HG03066 (cell line): ENCODE measurements around the gene ZNF80.
"Not testable (repeated sequence)": the region's sequence is repeated elsewhere in the genome, so short reads cannot be mapped to it uniquely, and the experiment has no call there.

ENCODE experiments used
- ATAC-seq: cut with Tn5 transposase; IDR thresholded peaks from one replicate; pipeline ENCODE4 v1.9.1; 2021; ENCODE audit warnings: low read depth; ENCODE audit not compliant: unreplicated experiment

The ZNF80 gene

GRCh38 chr3:114237478-114237877, at the start of gene ZNF80:
Gene ZNF80 (minus strand): TSS chr3:114237578. CDS start chr3:114237074, 504 bp downstream.
- not testable (repeated sequence) for ATAC-seq

GRCh38 chr3:114286266-114286665, 48.9 kb upstream of the ZNF80 start:
- no peak for ATAC-seq

DNA sequence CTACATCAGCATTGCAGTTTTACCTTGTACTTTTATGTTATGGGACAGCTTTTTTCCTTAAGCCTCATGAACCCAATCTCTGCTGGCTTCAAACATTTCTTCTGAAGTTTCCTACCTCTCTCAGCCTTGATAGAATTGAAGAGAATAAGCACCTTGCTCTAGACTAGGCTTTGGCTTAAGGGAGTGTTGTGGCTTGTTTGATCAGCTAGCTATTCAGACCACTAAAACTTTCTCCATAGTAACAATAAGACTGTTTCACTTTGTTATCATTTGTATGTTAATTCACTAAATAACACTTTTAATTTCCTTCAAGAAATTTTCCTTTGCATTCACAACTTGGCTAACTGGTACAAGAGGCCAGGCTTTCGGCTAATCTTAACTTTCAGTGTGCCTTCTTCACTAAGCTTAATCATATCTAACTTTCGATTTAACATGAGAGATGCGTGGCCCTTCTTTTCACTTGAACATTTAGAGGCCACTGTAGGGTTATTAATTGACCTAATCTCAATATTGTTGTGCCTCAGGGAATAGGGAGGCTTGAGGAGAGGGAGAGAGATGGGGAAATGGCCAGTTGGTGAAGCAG, 48.4 kb upstream of the ZNF80 start:
- ATAC-seq, result no peak

DNA sequence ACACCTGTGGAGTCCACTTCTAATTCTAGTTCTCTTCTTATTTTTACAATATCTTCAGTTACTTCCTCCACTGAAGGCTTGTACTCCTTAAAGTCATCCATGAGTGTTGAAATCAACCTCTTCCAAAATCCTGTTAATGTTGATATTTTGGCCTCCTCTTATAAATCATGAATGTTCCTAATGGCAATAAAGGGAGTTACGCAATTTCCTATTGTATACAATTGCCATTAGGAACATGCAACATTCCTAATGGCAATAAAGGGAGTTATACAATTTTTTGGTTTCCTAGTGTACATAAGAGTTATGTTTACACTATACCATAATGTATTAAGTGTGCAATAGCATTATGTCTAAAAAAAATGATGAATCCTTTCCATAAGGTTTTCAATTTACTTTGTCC, 47.3 kb upstream of the ZNF80 start:
- no peak for ATAC-seq

GRCh38 chr3:114276856-114277255, 39.5 kb upstream of the ZNF80 start:
- not testable (repeated sequence) for ATAC-seq

DNA sequence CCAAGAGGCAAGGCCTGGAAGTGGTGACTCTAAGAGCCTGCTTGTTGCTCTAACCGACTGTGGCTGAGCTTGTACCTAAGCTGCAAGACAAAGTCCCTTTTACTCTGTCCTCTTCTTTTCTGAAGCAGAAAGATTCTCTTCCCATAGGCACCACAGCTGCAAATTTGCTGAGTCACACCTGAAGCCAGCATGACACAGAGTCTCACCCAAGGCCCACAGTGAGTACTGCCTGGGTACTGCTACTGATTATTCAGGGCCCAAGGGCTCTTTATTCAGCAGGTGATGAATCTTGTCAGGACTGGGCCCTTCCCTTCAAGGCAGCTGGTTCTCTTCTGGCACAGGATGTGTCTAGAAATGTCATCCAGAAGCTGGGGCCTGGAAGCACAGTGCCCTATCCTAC, 37.6 kb upstream of the ZNF80 start:
- no peak for ATAC-seq

GRCh38 chr3:114272271-114272670, 34.9 kb upstream of the ZNF80 start:
- no peak for ATAC-seq

GRCh38 chr3:114270019-114270418, 32.6 kb upstream of the ZNF80 start:
- ATAC-seq, result no peak

DNA sequence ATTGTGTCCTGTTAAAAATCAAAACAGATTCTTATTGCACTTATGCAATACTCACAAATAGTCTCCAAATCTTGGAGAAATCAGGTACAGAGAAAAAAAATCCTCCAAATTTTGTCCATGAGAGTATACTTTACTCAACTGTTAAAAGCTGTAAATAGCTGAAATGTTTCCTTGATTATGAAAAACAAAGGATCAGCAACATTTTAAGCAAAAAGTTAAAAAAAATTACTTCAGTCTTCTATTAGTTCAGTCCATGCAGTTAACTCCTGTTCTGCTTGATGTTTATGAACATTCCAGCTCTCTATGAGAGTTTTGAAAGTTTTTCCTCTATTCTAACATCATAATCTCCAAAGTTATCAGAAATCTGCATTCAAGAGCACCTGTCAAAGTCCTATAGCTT, 22.8 kb upstream of the ZNF80 start:
- no peak for ATAC-seq

DNA sequence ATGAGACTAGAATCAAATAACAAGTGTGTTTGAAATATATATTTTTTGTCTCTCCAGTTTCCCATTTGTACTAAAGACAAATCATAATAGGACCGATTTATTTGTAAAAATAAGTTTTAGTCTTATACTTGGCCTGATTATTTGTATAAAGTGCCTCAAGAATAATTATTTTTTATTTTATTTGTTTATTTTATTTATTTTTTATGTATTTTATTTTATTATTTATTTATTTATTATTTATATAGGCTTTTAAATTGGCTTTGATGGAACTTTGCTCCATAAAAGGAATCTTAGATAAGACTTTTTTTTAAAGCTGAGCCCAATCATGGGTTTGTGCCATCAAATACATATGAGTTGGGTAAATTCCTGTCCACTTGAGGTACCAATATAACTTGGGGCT, 22.2 kb upstream of the ZNF80 start:
- no peak for ATAC-seq

GRCh38 chr3:114253505-114253904, 16.1 kb upstream of the ZNF80 start:
- ATAC-seq, result no peak

GRCh38 chr3:114252954-114253353, 15.6 kb upstream of the ZNF80 start:
- no peak for ATAC-seq

DNA sequence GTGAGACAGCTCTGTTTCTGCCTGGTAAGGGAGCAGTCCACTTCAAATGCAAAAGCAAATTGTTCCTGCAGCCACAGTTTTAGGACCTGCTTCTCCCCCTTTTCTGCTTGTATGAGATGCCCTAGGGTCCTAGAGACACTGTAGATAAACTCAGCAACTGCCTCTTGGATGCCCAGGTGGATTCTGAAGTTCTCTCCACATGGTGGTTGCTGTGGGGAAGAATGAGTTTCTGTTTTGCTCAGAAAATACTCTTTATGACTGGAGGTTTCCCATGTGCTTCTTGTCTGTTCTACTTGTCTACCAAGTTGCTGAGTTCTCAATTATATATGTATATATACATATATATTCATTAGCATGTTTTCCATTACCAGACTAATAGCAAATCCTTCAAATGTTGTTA, 5.6 kb upstream of the ZNF80 start:
- peak; percentile 90 for ATAC-seq

DNA sequence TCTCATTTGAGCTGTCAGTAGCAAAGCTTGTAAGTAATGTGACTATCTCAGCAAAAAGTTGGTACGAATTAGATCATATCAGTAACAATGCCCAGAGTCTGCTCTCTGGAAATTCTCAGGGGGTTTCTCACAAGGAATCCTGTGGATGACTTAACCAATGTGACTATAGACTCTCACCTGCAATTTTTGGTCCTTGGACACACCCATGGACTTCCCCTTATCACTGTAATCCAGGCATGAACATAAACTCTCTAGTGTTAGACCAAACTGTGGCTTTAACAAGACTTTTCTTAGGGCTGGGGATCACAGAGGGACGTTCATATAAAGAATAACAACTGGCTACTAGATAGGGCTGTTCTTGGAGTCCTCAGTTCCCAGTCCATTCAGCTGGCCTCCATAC, 3.9 kb upstream of the ZNF80 start:
- no peak for ATAC-seq

GRCh38 chr3:114238146-114238785, 888 bp upstream of the ZNF80 start:
- not testable (repeated sequence) for ATAC-seq

DNA sequence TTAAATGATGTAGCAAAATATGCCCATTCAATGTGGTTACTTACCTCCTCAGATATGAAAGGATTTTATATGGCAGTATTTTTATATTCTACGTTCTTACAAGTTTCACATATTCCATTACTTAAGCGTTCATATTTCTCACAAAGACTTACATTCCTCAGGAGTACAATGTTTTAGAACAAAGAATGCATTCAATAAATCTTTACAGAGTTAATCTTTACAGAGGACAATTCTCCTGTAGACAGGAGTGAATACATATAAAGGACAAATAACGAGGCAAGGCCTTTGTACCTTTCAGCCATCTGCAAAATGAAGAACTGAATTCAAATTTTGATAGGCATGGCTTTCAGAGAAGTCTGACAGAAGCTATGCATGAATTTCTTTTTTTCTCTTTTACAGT, 1.9 kb downstream of the ZNF80 start:
- ATAC-seq, result no peak

DNA sequence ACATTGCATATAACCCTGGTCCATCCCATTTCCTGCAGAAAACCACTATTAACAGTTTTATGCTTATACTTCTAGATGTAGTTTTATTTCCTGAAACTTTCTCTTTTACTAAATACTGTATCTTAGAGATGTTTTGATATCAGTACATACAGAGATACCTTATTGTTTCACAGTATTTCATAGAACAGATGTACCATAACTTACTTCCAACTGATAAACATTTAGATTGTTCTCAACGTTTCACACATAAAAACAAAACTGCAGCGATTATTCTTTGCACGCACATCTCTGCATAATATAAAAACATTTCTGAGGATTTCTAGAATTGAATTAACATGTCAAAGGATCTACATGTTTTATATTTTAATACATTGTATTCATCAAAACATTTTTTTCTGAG, 2.6 kb downstream of the ZNF80 start:
- no peak for ATAC-seq

GRCh38 chr3:114231616-114232015, 5.8 kb downstream of the ZNF80 start:
- no peak for ATAC-seq

DNA sequence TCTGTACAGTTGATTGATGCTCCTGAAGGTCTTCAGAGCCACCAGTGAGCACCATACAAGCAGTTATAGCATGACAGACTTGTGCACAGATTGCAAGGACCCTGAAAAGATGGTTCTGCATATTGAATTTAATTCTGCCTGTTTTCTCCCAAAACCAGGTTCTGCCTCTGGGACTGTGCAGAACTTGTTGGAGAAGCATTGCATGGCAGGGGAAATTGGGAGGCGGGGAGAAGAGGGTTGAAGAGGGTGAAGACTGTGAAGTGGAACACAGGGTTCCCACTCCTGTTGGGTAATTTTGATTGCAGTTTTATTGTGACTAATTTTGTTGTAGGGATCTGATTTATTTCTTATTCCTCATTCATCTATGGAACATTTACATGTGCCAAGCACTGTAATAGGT, 10.3 kb downstream of the ZNF80 start:
- ATAC-seq, result no peak

GRCh38 chr3:114226313-114226712, 11.1 kb downstream of the ZNF80 start:
- no peak for ATAC-seq

GRCh38 chr3:114223143-114223542, 14.2 kb downstream of the ZNF80 start:
- ATAC-seq, result peak; percentile 92

DNA sequence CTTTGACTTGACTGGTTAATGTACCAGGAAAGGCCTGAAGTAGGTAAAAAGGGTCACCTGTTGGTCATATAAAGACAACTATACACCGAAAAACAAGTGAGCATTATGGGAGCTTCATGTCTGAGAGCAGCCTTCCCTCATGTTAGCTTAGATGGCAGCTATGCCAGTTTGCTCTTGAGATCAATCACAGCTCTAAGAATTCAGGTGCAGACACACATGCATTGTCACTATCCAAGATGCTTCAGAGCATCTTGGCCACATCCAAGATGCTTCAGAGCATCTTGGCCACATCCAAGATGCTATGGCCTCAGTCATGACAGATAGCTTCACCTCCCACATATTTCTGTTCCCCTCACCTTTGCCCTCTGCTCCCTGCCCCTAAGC, 15.5 kb downstream of the ZNF80 start:
- no peak for ATAC-seq
